Type B pancreatic cell (in vitro differentiated cells): ENCODE data around the gene SNRNP200. TPM values are rescaled to one million over a fixed set of nuclear protein-coding genes. Genes with fewer than 3 reads are reported as not detected.

Source experiments
- DNase-seq: peaks from one replicate; pipeline ENCODE4 v3.0.0; 2021; ENCODE audit warnings: mixed read lengths; ENCODE audit not compliant: unreplicated experiment; ENCODE audit errors: extremely low spot score
- H3K27ac Mint-ChIP-seq: 2 replicates; pipeline ENCODE4 v1.8.0; 2021; ENCODE audit warnings: mild to moderate bottlenecking, mixed read lengths
- H3K27me3 Mint-ChIP-seq: 2 replicates; pipeline ENCODE4 v1.8.0; 2021; ENCODE audit warnings: mixed read lengths
- H3K36me3 Mint-ChIP-seq: 2 replicates; pipeline ENCODE4 v1.8.0; 2021; ENCODE audit warnings: mixed read lengths
- H3K4me1 Mint-ChIP-seq: one replicate; pipeline ENCODE4 v1.8.0; 2021; ENCODE audit warnings: mixed read lengths; ENCODE audit not compliant: unreplicated experiment
- H3K4me3 Mint-ChIP-seq: 2 replicates; pipeline ENCODE4 v1.8.0; 2021; ENCODE audit warnings: mild to moderate bottlenecking, mixed read lengths
- H3K9me3 Mint-ChIP-seq: 2 replicates; pipeline ENCODE4 v1.8.0; 2021; ENCODE audit warnings: mixed read lengths
- total RNA-seq: library from RNA; stranded (reverse); gene quantifications from 2 replicates; pipeline ENCODE4 v1.2.1, GENCODE V29; 2021; ENCODE audit warnings: low replicate concordance
- TF ChIP-seq, protein P1 (sequence below): fragments of 200-600 bp; sonication (generic); conservative IDR thresholded peaks from 2 replicates; pipeline ENCODE4 v1.5.0; 2021; ENCODE audit warnings: antibody characterized with exemption, mild to moderate bottlenecking

Gene SNRNP200
- total RNA-seq, 1 donor from 2014 or later = 184 TPM

DNA sequence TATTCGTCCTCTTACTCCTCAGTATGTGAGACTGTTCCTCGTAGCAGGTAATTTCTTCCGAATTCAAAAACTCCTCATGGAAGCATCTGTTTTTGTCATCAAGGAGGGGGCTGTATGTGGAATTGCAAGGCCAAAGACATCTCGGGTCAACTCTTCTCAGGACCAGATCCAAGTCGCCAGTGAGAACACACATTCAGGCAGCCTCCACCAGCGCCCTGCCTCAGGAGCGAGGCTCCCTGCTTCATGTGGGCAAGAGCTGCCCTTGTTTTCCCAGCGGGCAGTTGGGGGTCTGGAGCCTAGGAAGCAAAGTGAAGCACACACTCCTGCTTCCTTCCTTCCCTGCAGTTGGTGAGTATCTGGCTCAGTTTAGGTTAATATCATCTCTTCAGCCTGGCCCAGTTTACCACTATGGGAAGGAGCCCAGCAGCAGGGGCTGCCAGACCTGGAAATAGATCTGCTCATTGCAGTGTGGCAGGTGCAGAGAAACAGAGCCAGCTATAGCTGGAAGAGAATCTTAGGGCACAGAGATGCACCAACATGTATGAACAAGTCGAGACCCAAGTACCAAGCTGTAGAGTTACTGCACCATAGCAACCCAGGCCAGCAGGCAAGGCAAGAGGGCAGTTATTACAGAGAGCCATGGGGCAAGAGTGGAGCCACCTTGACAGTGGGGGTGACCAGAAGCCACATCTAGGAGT is 64.9 kb downstream of the SNRNP200 start:
- Mint-ChIP-seq H3K4me3 (no peak overlapping the region), H3K9me3 (no peaks in the 10 kb centered on the region), H3K27ac (no peak overlapping the region), H3K36me3 (peaks cover 4% of the 10 kb centered on the region), H3K4me1 (no peaks in the 10 kb centered on the region), H3K27me3 (no peaks in the 10 kb centered on the region)
- TF ChIP-seq, protein P1, sequence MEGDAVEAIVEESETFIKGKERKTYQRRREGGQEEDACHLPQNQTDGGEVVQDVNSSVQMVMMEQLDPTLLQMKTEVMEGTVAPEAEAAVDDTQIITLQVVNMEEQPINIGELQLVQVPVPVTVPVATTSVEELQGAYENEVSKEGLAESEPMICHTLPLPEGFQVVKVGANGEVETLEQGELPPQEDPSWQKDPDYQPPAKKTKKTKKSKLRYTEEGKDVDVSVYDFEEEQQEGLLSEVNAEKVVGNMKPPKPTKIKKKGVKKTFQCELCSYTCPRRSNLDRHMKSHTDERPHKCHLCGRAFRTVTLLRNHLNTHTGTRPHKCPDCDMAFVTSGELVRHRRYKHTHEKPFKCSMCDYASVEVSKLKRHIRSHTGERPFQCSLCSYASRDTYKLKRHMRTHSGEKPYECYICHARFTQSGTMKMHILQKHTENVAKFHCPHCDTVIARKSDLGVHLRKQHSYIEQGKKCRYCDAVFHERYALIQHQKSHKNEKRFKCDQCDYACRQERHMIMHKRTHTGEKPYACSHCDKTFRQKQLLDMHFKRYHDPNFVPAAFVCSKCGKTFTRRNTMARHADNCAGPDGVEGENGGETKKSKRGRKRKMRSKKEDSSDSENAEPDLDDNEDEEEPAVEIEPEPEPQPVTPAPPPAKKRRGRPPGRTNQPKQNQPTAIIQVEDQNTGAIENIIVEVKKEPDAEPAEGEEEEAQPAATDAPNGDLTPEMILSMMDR = no peak
- DNase-seq = no peak

DNA sequence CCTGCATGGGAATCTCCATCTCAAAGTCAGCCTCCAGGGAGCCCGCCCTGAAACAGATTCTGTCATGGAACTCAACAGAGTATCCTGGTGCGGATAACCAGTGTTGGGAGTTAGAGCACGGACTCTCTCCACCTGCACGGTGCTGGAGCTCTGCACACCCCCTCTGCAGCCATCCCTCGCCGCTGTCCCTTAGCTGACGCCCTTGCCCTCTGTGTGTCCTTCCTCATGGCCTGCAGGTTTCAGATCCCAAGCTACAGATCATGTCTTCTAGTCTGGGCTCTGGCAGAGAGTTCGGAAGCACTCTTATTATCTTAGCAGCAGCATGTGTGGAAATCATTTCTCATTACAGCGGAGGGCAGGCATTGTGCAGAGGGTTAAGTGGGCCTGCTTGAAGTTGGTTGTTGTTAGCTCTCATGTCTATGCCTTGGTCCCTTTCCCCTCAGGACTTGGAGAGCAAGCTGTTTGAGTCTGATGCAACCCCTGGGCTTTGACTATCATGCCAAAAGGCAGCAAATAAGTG is 65.5 kb downstream of the SNRNP200 start:
- Mint-ChIP-seq H3K4me3 (no peak overlapping the region), H3K27me3 (no peaks in the 10 kb centered on the region), H3K27ac (no peak overlapping the region), H3K36me3 (peaks cover 4% of the 10 kb centered on the region), H3K4me1 (no peaks in the 10 kb centered on the region), H3K9me3 (no peaks in the 10 kb centered on the region)
- DNase-seq = no peak
- TF ChIP-seq, protein P1 = no peak

DNA sequence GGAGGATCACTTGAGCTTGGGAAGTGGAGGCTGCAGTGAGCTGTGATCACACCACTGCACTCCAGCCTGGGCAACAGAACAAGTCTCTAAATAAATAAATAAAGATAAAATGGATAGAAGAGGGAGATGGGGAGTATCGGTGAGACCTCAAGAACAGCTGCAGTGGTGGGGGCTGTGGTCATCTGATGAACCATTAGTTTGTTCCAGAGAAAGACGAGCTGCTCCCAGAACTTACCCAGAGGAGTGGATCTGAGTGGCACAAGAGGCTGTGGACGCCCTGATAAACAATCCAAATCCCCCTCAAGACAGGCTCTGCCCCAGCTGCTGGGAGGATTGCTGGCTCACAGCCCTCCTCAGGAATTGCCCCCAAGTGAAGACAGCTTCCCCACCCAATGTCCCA is 66.3 kb downstream of the SNRNP200 start:
- TF ChIP-seq, protein P1 = no peak
- peaks cover 4% of the 10 kb centered on the region for H3K36me3 Mint-ChIP-seq
- no peaks in the 10 kb centered on the region for H3K9me3 Mint-ChIP-seq
- H3K27me3 Mint-ChIP-seq = no peaks in the 10 kb centered on the region
- no peaks in the 10 kb centered on the region for H3K4me1 Mint-ChIP-seq
- no peak overlapping the region for H3K27ac Mint-ChIP-seq
- DNase-seq = no peak
- H3K4me3 Mint-ChIP-seq = no peak overlapping the region

DNA sequence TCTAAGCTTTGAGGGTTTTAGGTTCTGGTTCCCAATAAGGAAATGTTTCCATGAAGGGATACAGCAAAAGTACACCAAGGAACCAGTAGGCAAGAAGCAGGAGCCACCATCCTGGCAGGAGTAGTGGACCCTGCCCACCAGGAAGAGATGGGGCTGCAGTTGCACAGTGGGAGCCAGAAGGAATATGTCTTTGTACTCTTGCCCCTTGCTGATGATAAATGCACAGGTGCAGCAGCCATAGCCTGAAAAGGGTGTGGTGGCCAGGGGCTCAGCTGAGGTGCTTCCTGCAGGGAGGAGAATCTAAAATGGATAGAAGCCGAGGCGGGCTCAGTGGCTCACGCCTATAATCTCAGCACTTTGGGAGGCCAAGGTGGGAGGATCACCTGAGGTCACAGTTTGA is 67.1 kb downstream of the SNRNP200 start:
- Mint-ChIP-seq H3K27me3 (no peaks in the 10 kb centered on the region), H3K4me1 (no peaks in the 10 kb centered on the region), H3K9me3 (no peaks in the 10 kb centered on the region), H3K36me3 (peaks cover 4% of the 10 kb centered on the region), H3K4me3 (no peak overlapping the region), H3K27ac (no peak overlapping the region)
- TF ChIP-seq, protein P1 = no peak
- DNase-seq = no peak

DNA sequence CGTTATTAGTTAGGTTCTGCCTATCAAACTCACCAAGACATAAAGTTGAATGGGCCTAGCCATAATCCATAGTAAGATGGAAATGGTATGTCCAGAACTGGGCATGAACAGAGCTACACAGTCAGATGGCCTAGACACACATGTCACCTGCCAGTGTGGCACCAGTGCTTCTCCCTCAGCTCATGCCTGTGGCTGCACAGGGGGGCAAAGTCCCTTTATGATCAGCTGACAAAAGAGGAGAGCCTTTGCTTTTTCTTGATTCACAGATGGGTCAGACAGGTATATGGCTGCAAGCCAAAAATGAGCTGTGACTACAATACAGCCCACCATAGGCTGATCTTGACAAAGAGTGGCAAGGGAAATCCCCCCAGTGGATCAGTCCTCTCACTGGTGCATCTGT is 68.5 kb downstream of the SNRNP200 start:
- H3K27me3 Mint-ChIP-seq = no peaks in the 10 kb centered on the region
- TF ChIP-seq, protein P1 = no peak
- DNase-seq = no peak

More for the DNA sequence above, 68.5 kb downstream of the SNRNP200 start:
- H3K27ac Mint-ChIP-seq = no peak overlapping the region
- peaks cover 4% of the 10 kb centered on the region for H3K36me3 Mint-ChIP-seq
- H3K4me1 Mint-ChIP-seq = no peaks in the 10 kb centered on the region
- H3K9me3 Mint-ChIP-seq = no peaks in the 10 kb centered on the region
- H3K4me3 Mint-ChIP-seq = no peak overlapping the region
